NCI-H146 treated with DMSO at 0.1 percent for 48 hours (cell line): Measurements from ENCODE around the gene CD40LG.

Source experiments
- DNase-seq: peaks from one replicate; lab custom pipeline; 2025; ENCODE audit not compliant: unreplicated experiment; lab: John Stamatoyannopoulos, UW

CD40LG gene

DNA sequence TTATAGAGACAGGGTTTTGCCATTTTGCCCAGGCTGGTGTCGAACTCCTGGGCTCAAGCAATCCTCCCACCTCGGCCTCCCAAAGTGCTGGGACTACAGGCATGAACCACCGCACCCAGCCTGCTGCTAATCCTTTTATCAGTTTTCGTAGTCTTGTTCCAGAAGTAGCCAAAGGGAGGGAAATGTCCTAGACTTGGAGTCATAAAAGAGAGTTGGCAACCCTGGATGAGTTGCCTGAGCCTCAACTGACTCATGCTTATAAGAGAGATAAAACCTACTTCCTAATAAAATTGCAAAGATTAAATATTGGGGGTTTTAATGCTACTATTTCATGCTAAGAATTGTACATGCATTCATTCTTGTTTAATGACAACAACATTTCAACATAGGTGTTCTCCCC lies 44.3 kb downstream of the CD40LG start:
- DNase-seq: no peak

DNA sequence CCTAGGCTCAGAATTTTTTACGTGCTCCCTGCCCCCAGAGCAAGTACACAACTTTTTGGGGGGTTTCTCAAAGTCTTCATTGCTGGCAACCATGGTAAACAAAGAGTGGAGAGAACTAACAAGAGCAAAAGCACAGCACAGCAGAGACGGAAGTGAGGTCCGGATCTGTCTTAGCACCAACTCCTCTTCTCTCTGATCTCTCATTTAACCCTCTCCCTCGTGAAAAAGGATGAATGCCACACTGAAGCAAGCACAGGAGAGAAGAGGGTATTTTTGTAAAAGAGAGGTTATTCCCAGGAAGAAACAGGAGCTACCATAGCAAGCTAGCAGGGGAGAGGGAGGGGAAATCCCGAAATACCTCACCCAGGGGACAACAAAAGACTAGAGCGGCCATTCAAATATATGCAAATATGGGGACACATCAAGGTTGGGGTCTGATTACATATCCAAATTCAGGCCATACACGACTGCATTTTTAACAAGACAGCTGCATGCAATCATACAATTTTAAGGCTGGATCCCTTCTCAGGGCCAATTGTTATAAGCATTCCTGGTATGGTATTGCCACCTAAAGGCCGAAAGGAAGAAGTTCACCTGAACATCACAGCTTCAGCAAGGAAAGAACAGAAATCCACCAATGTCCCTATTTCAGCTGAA lies 46.6 kb downstream of the CD40LG start:
- DNase-seq: peak; percentile 25

DNA sequence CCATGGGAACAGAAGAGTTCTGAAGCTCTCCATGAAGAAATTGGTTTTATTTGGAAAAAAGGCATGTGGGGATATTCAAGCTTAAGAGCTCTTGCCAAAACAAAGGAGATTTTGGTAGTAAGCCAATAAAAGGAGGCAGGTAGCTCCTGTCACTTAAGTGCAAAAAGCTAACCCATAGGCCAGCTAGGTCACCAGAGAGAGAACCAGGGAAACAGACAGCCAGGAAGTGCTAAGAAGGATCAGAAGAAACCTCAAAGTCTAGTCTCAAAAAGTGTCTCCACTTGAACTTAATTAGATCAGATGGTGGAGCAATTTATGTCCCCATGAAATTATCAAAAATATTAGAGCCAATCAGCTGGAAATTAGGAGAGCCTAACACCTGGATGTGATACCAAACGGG lies 49.2 kb downstream of the CD40LG start:
- DNase-seq: no peak

DNA sequence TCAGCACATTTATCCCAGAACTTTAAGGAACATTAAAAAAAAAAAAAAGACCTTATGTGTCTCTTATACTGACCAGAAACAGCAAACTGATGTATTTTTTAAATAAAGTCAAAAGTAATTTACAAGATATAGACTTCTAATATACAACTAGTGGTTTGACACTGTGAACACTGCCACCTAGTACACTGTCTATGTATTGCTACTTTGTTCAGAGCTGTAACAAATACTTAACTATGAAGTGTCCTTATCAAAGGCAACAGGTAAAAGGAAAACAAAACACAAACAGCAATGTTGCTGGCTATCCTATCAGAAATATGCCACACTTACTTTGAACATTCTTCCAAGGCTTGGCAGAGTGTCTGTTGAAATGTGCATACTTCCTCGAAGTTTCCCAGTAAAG lies 60.4 kb downstream of the CD40LG start:
- DNase-seq: no peak
